Ishikawa (cell line): ENCODE measurements around the gene OR10A5.

Source experiments
- CEBPB ChIP-seq: IDR thresholded peaks from 2 replicates; pipeline ENCODE4 v1.6.1; 2012
- CREB1 ChIP-seq: IDR thresholded peaks from 2 replicates; pipeline ENCODE4 v1.6.1; 2012; ENCODE audit warnings: low read depth
- EGR1 ChIP-seq: IDR thresholded peaks from 2 replicates; pipeline ENCODE4 v1.6.1; 2012
- NFIC ChIP-seq: IDR thresholded peaks from 2 replicates; pipeline ENCODE4 v1.6.1; 2012
- TCF12 ChIP-seq: IDR thresholded peaks from 2 replicates; pipeline ENCODE4 v1.6.1; 2012; ENCODE audit warnings: low read depth

- TF ChIP-seq NFIC (no peak), CREB1 (no peak), EGR1 (no peak), CEBPB (no peak), TCF12 (no peak)
Observed at GRCh38 chr11:6812390-6813005, 33.0 kb upstream of the OR10A5 start.
